ENCODE results near the gene SRI.
"Not testable (repeated sequence)": the region's sequence is repeated elsewhere in the genome, so short reads cannot be mapped to it uniquely, and the experiment has no call there.

SRI gene

DNA sequence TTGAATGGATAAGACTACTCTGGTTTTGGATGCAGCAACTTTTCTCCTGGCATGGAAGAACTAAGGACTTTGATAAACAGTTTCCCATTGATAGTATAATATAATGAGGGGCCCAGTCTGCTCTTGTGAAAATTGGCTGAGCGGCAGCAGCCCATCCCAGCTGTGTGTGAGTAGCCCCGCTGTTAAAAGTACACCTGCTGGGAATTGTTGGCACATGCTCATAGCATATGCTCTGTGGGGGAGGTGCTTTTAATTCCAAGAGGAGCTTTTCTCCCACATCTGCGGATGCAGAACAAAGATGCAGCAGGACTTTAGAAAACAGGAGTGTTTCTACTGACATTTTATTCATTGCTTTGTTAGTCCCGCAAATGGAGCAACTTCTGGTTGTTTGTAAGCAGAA lies 19.0 kb downstream of the SRI start:
- no peak for DNase-seq
- in situ Hi-C loops (cut with MboI; ENCODE audit: low pct_unique_long_range_greater_than_20kb, low sequenced_read_pairs): no loop called here

GRCh38 chr7:88200261-88200660 lies 19.6 kb downstream of the SRI start:
- in situ Hi-C loops (cut with MboI; ENCODE audit: low pct_unique_long_range_greater_than_20kb, low sequenced_read_pairs): no loop called here
- no peak for DNase-seq

GRCh38 chr7:88191911-88192310 lies 27.9 kb downstream of the SRI start:
- DNase-seq: no peak
- in situ Hi-C loops (cut with MboI; ENCODE audit: low pct_unique_long_range_greater_than_20kb, low sequenced_read_pairs): no loop called here

DNA sequence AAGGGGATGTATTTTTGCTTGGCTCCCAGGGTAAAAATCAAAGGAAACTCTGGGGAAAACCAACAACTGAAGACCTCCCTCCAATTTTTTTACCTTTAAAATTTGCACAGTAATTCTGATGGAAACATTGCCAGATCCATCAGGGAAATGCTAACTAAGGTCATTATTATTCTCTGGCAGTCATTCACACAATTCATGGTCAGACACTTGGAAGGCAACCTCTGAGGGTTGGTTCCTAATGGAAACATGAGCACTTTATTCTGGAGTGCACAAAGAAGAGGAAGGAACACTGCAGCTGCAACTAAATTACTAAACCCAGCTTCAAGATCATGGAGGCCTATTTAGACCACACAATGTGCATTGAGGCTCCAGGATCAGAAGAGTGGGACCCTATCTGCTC lies 34.2 kb downstream of the SRI start:
- in situ Hi-C loops (cut with MboI; ENCODE audit: low pct_unique_long_range_greater_than_20kb, low sequenced_read_pairs): no loop called here
- no peak for DNase-seq

DNA sequence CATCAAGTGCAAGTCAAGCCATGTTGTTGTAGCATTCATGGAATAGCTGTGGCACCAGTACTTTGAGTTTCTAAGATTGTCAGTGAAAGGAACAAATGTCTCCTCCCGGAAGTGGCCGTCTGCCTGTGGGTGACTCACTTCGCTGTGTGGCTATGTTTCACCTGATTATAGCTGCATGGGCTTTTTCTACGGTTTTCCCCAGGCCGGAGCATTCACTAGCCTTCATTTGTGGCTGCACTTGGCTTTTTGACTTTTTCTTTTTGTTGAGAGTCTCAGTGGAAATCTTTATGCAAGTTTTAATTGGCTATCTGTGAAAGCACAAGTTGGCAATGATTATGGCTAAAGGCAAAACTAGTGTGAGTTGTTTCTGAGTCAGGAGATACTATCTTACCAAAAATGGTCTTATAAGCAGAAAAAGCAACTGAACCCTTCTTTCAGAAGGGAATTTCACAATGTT lies 35.0 kb downstream of the SRI start:
- DNase-seq: no peak
- in situ Hi-C loops (cut with MboI; ENCODE audit: low pct_unique_long_range_greater_than_20kb, low sequenced_read_pairs): no loop called here

DNA sequence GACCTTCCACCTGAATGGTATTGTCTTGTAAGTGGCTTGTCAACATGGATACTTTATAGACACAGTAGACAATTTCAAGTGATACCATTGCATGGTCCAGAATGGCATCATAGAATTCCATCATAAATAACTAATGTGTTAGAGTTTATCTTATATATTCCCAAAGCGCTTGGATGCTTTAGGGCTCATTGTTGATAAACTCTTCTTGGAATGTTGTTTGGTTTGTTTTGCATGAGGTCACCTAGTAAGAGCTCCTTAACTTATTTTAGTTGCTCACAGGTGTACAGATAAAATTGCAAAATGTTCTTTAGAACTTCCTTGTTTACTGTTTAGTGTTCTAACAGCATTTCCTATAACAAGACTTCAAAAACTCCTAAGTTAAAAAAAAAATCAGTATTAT lies 36.8 kb downstream of the SRI start:
- no peak for DNase-seq
- in situ Hi-C loops (cut with MboI; ENCODE audit: low pct_unique_long_range_greater_than_20kb, low sequenced_read_pairs): no loop called here

DNA sequence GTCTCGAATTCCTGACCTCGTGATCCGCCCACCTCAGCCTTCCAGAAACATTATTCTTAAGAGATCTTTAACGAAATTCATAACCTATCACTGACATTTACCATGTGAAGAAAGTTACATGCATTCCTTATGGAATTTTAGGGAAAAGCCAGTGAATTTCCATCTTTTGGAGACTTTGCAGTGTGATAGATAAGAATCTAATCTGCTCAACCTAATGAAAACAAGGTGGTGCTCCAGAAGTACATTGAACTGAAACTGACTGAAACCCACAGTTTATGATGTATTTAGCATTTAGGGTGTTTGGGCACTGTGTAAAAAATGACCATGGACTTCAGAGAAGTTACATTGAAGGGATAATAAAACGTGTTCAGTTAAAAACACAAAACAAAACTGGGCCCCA lies 43.6 kb downstream of the SRI start:
- in situ Hi-C loops (cut with MboI; ENCODE audit: low pct_unique_long_range_greater_than_20kb, low sequenced_read_pairs): no loop called here
- DNase-seq: no peak

DNA sequence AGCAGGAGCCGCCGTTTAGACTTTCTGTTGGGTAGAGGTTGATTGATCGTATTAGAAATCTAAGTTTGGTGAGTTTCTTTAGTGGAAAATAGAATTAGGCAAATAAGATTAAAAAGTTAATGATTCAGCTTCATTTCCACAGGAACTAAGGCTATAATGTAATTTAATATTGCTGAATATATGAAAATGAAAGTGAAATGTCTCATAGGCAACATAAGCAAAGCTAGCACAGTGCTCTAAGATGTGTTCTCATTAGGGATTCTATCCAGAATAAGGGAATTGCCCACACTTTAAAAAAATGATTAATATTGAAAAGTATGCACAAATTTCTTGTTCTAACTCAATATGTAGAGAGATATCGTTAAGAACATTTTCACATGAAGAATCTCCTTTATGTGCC lies 47.0 kb downstream of the SRI start:
- no peak for DNase-seq
- in situ Hi-C loops (cut with MboI; ENCODE audit: low pct_unique_long_range_greater_than_20kb, low sequenced_read_pairs): no loop called here

DNA sequence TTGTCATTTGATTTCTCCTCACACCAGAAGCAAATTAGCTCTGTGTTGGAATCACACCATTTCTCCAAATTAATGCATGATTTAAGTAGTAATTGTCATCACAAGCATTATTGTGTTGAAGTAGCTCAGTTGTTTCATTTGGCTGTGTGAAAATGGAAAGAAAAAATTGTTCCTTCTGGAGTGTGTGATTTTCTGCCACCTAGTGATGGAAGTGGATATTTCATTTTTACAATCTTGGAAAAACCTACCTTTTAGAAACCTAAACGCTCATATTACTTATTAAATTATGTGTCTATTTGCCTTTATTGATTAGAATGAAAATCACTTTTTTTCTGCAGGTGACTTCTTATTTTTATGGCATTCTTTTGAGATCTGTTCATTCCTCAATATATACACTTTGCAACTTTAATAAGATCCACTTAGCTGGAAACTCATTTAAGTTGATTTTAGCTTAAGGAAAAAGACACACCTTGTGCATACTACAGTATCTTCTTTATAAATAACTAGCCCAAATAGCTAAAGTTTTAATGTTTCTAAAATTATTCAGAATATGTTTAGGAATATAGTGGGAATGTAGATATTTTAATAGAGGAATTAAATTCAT lies 50.0 kb downstream of the SRI start:
- peak; percentile 47 for DNase-seq
- in situ Hi-C loops (cut with MboI; ENCODE audit: low pct_unique_long_range_greater_than_20kb, low sequenced_read_pairs): no loop called here

DNA sequence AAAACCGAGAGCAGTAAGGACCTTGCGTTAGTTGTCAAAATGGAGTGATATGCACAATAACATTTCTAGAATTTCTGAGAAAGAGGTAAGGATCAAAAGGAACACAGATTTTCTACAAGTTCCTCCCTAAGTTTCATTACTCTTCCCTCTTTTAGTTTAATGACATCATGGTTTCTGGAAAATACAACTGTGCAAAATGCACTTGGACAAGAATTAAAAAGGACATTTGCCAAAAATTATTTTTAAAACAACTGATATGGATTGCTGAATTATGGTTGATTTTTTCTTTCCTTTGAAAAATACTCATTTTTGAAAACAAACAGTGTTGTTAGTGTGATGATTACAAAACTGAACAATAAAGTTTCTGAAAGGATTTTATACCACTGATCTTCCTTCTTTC lies 52.1 kb downstream of the SRI start:
- in situ Hi-C loops (cut with MboI; ENCODE audit: low pct_unique_long_range_greater_than_20kb, low sequenced_read_pairs): no loop called here
- no peak for DNase-seq

GRCh38 chr7:88167223-88167622 lies 52.6 kb downstream of the SRI start:
- DNase-seq: no peak
- in situ Hi-C loops (cut with MboI; ENCODE audit: low pct_unique_long_range_greater_than_20kb, low sequenced_read_pairs): no loop called here

- DNase-seq: no peak
- in situ Hi-C loops (cut with MboI; ENCODE audit: low pct_unique_long_range_greater_than_20kb, low sequenced_read_pairs): no loop called here
Observed at GRCh38 chr7:88165697-88166096, 54.1 kb downstream of the SRI start.

- DNase-seq; in situ Hi-C loops (cut with MboI; ENCODE audit: low pct_unique_long_range_greater_than_20kb, low sequenced_read_pairs): not testable (repeated sequence)
Observed at GRCh38 chr7:88159741-88160140, 60.1 kb downstream of the SRI start.

- in situ Hi-C loops (cut with MboI; ENCODE audit: low pct_unique_long_range_greater_than_20kb, low sequenced_read_pairs): no loop called here
- no peak for DNase-seq
Observed at GRCh38 chr7:88156356-88156755, 63.5 kb downstream of the SRI start.

DNA sequence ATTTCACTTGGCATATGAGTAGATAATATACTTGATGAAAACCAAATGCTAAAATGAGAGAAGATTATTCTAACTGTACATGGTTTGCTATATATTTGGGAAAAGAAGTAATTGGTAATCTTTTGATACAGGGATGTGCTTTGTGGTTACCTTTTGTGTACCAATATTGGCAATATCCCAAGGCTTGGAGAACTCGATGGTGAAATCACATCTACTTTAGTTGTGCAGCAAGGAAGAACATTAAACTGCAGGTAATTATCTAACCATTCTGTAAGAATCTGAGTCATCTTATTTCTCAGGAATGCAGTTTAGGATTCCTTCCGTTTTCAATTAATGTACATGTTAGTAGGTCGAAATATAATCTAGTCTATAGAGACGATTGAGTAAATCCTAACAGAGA lies 64.1 kb downstream of the SRI start:
- in situ Hi-C loops (cut with MboI; ENCODE audit: low pct_unique_long_range_greater_than_20kb, low sequenced_read_pairs): no loop called here
- no peak for DNase-seq

All from KBM-7 (cell line).